Loucy (cell line): ENCODE measurements around the gene C21orf58.

Experiments
- H2AFZ ChIP-seq: fragments of 200-600 bp; sonication (generic); 2 replicates; pipeline ENCODE4 v1.6.0; 2016; ENCODE audit warnings: antibody characterized with exemption, mild to moderate bottlenecking, low read length, moderate library complexity
- H3F3A ChIP-seq: fragments of 200-600 bp; 2 replicates; pipeline ENCODE4 v1.6.0; 2016; ENCODE audit warnings: antibody characterized with exemption, low read depth, mild to moderate bottlenecking
- H3K27me3 ChIP-seq: fragments of 200-600 bp; sonication (generic); 2 replicates; pipeline ENCODE4 v1.6.1; 2014; ENCODE audit warnings: low read length, mild to moderate bottlenecking; ENCODE audit not compliant: insufficient read depth, poor library complexity, severe bottlenecking
- H3K36me3 ChIP-seq: fragments of 200-600 bp; sonication (generic); 2 replicates; pipeline ENCODE4 v1.6.1; 2016; ENCODE audit warnings: low read length; ENCODE audit not compliant: insufficient read depth
- H3K4me1 ChIP-seq: fragments of 200-600 bp; sonication (generic); 2 replicates; pipeline ENCODE4 v1.5.1; 2014; ENCODE audit warnings: low read length, mild to moderate bottlenecking; ENCODE audit not compliant: insufficient read depth, poor library complexity, severe bottlenecking
- H3K4me2 ChIP-seq: fragments of 200-600 bp; sonication (generic); 2 replicates; pipeline ENCODE4 v1.6.0; 2014; ENCODE audit warnings: antibody characterized with exemption, low read length, low read depth, mild to moderate bottlenecking; ENCODE audit not compliant: poor library complexity, severe bottlenecking
- H3K4me3 ChIP-seq: fragments of 200-600 bp; sonication (generic); 2 replicates; pipeline ENCODE4 v1.5.1; 2014; ENCODE audit warnings: low read length, mild to moderate bottlenecking, mixed read lengths; ENCODE audit not compliant: poor library complexity, severe bottlenecking
- H3K79me2 ChIP-seq: fragments of 200-600 bp; sonication (generic); 2 replicates; pipeline ENCODE4 v1.6.1; 2014; ENCODE audit warnings: low read length; ENCODE audit not compliant: insufficient read depth
- H3K9ac ChIP-seq: fragments of 200-600 bp; sonication (generic); 2 replicates; pipeline ENCODE4 v1.6.0; 2014; ENCODE audit warnings: mild to moderate bottlenecking, low read depth, low read length, moderate library complexity; ENCODE audit not compliant: poor library complexity, severe bottlenecking
- H3K9me2 ChIP-seq: fragments of 200-600 bp; sonication (generic); replicated peaks from 2 replicates; pipeline ENCODE4 v1.6.1; 2016; ENCODE audit warnings: low read depth, low read length, mixed read lengths
- H3K9me3 ChIP-seq: fragments of 200-600 bp; sonication (generic); 2 replicates; pipeline ENCODE4 v1.6.1; 2014; ENCODE audit warnings: mild to moderate bottlenecking, antibody characterized with exemption, low read length, low read depth; ENCODE audit not compliant: insufficient read depth
- H4K20me1 ChIP-seq: fragments of 200-600 bp; sonication (generic); 2 replicates; pipeline ENCODE4 v1.6.0; 2014; ENCODE audit warnings: antibody characterized with exemption, low read length, mild to moderate bottlenecking; ENCODE audit not compliant: insufficient read depth, poor library complexity, severe bottlenecking
- CTCF ChIP-seq: fragments of 200-600 bp; sonication (generic); conservative IDR thresholded peaks from 2 replicates; pipeline ENCODE4 v1.5.1; 2014; ENCODE audit warnings: mild to moderate bottlenecking, antibody characterized with exemption, low read length
- EZH2phosphoT487 ChIP-seq: fragments of 200-600 bp; IDR thresholded peaks from 2 replicates; pipeline ENCODE4 v1.6.1; 2018; ENCODE audit warnings: antibody characterized with exemption, mild to moderate bottlenecking, moderate library complexity, borderline replicate concordance

Gene C21orf58

GRCh38 chr21:46344219-46344915 lies 20.7 kb upstream of the C21orf58 start:
- no peak overlapping the region for H3K4me3 ChIP-seq
- no peaks in the 10 kb centered on the region for H3K9me3 ChIP-seq
- H3K79me2 ChIP-seq, result peaks cover 55% of the 10 kb centered on the region
- H3F3A ChIP-seq, result no peaks in the 10 kb centered on the region
- H3K27me3 ChIP-seq, result no peaks in the 10 kb centered on the region
- no peak overlapping the region for H3K4me2 ChIP-seq
- H3K4me1 ChIP-seq, result no peaks in the 10 kb centered on the region
- no peak for TF ChIP-seq CTCF
- no peak for TF ChIP-seq EZH2phosphoT487
- H2AFZ ChIP-seq, result no peak overlapping the region
- H3K9ac ChIP-seq, result no peak overlapping the region
- peaks cover 4% of the 10 kb centered on the region for H4K20me1 ChIP-seq
- H3K36me3 ChIP-seq, result peaks cover 59% of the 10 kb centered on the region
- no peaks in the 10 kb centered on the region for H3K9me2 ChIP-seq

GRCh38 chr21:46340998-46341397 lies 17.3 kb upstream of the C21orf58 start:
- TF ChIP-seq EZH2phosphoT487 (no peak), CTCF (no peak)
- peaks cover 55% of the 10 kb centered on the region for H3K36me3 ChIP-seq
- no peaks in the 10 kb centered on the region for H3K4me1 ChIP-seq
- H4K20me1 ChIP-seq, result peaks cover 4% of the 10 kb centered on the region
- no peak overlapping the region for H3K4me2 ChIP-seq
- no peak overlapping the region for H2AFZ ChIP-seq
- no peaks in the 10 kb centered on the region for H3K9me3 ChIP-seq
- no peak overlapping the region for H3K9ac ChIP-seq
- no peaks in the 10 kb centered on the region for H3K9me2 ChIP-seq
- H3K4me3 ChIP-seq, result no peak overlapping the region
- no peaks in the 10 kb centered on the region for H3F3A ChIP-seq
- no peaks in the 10 kb centered on the region for H3K27me3 ChIP-seq
- H3K79me2 ChIP-seq, result peaks cover 61% of the 10 kb centered on the region

GRCh38 chr21:46336603-46337002 lies 12.9 kb upstream of the C21orf58 start:
- H3K36me3 ChIP-seq, result peaks cover 68% of the 10 kb centered on the region
- H3K4me1 ChIP-seq, result no peaks in the 10 kb centered on the region
- no peaks in the 10 kb centered on the region for H3K9me3 ChIP-seq
- no peaks in the 10 kb centered on the region for H3K9me2 ChIP-seq
- no peak overlapping the region for H3K4me2 ChIP-seq
- H4K20me1 ChIP-seq, result peaks cover 9% of the 10 kb centered on the region
- H3F3A ChIP-seq, result no peaks in the 10 kb centered on the region
- TF ChIP-seq CTCF (no peak), EZH2phosphoT487 (no peak)
- no peaks in the 10 kb centered on the region for H3K27me3 ChIP-seq
- H3K9ac ChIP-seq, result no peak overlapping the region
- no peak overlapping the region for H2AFZ ChIP-seq
- H3K79me2 ChIP-seq, result peaks cover 46% of the 10 kb centered on the region; the same call in 1 of the 2 replicates
- no peak overlapping the region for H3K4me3 ChIP-seq
